Measurements from ENCODE around the gene MSI1.

DNA sequence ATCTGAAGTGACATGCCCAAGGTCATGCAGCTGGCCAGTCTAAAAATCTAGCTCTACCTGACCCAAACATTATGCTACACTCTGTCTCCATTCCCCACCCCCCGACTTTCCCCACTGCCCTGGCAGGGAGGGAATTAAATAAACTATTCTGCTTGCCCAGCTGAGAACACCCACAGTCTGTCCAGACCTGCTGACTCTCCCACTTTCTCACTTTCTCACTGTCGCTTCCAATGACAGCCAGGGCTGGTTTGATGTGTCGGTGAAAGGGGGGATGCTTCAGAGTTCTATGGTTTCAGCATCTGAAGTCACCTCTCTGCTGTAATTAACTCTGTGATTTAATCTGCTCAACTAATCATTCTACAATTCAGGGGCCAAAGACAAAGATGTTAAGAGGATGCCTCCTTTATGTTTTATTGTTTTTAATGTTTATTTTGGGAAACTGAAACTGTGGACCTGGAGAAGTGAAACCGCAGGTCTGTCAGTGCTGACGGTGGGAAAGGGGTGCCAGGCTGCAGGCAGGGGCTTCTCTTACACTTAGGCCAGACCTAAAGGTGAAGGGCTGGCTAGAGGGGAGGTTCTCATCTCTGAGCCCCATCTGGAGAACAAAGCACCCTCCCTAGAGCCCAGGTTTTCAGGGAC is 8.1 kb upstream of the MSI1 start:
- TF ChIP-seq, protein P1, sequence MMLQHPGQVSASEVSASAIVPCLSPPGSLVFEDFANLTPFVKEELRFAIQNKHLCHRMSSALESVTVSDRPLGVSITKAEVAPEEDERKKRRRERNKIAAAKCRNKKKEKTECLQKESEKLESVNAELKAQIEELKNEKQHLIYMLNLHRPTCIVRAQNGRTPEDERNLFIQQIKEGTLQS (IDR thresholded peaks at IDR 0.05; ENCODE audit: borderline replicate concordance, extremely low read depth, low read depth, low read length) = no peak
- no peak for TF ChIP-seq HCFC1 (IDR thresholded peaks at IDR 0.05; ENCODE audit: low read length)
- TF ChIP-seq, protein P2, sequence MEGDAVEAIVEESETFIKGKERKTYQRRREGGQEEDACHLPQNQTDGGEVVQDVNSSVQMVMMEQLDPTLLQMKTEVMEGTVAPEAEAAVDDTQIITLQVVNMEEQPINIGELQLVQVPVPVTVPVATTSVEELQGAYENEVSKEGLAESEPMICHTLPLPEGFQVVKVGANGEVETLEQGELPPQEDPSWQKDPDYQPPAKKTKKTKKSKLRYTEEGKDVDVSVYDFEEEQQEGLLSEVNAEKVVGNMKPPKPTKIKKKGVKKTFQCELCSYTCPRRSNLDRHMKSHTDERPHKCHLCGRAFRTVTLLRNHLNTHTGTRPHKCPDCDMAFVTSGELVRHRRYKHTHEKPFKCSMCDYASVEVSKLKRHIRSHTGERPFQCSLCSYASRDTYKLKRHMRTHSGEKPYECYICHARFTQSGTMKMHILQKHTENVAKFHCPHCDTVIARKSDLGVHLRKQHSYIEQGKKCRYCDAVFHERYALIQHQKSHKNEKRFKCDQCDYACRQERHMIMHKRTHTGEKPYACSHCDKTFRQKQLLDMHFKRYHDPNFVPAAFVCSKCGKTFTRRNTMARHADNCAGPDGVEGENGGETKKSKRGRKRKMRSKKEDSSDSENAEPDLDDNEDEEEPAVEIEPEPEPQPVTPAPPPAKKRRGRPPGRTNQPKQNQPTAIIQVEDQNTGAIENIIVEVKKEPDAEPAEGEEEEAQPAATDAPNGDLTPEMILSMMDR (IDR thresholded peaks at IDR 0.05 in 2 of 3, conservative IDR thresholded peaks at IDR 0.05 in 1 of 3; ENCODE audit: control insufficient read depth in 2 of 3, extremely low read depth in 1 of 3, insufficient read depth in 1 of 3, low read depth in 3 of 3, low read length in 3 of 3) = no peak
- no peak for TF ChIP-seq SIN3A (IDR thresholded peaks at IDR 0.05; ENCODE audit: low read depth, low read length)
- TF ChIP-seq, protein P3, sequence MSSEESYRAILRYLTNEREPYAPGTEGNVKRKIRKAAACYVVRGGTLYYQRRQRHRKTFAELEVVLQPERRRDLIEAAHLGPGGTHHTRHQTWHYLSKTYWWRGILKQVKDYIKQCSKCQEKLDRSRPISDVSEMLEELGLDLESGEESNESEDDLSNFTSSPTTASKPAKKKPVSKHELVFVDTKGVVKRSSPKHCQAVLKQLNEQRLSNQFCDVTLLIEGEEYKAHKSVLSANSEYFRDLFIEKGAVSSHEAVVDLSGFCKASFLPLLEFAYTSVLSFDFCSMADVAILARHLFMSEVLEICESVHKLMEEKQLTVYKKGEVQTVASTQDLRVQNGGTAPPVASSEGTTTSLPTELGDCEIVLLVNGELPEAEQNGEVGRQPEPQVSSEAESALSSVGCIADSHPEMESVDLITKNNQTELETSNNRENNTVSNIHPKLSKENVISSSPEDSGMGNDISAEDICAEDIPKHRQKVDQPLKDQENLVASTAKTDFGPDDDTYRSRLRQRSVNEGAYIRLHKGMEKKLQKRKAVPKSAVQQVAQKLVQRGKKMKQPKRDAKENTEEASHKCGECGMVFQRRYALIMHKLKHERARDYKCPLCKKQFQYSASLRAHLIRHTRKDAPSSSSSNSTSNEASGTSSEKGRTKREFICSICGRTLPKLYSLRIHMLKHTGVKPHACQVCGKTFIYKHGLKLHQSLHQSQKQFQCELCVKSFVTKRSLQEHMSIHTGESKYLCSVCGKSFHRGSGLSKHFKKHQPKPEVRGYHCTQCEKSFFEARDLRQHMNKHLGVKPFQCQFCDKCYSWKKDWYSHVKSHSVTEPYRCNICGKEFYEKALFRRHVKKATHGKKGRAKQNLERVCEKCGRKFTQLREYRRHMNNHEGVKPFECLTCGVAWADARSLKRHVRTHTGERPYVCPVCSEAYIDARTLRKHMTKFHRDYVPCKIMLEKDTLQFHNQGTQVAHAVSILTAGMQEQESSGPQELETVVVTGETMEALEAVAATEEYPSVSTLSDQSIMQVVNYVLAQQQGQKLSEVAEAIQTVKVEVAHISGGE (CRISPR knock-in tag; IDR thresholded peaks at IDR 0.05) = no peak
- no peak for TF ChIP-seq ZNF274 (IDR thresholded peaks at IDR 0.05; ENCODE audit: insufficient read depth, insufficient read length)
- no peak for TF ChIP-seq EZH2 (IDR thresholded peaks at IDR 0.05; ENCODE audit: borderline replicate concordance, control insufficient read depth, low read depth, low read length)
- no peak for TF ChIP-seq POLR2AphosphoS5 (IDR thresholded peaks at IDR 0.05; ENCODE audit: low read length)
- TF ChIP-seq, protein P4, sequence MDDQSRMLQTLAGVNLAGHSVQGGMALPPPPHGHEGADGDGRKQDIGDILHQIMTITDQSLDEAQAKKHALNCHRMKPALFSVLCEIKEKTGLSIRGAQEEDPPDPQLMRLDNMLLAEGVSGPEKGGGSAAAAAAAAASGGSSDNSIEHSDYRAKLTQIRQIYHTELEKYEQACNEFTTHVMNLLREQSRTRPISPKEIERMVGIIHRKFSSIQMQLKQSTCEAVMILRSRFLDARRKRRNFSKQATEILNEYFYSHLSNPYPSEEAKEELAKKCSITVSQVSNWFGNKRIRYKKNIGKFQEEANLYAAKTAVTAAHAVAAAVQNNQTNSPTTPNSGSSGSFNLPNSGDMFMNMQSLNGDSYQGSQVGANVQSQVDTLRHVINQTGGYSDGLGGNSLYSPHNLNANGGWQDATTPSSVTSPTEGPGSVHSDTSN (IDR thresholded peaks at IDR 0.05; ENCODE audit: insufficient replicate concordance, low read depth, low read length) = no peak
- TF ChIP-seq JUNB (IDR thresholded peaks at IDR 0.05) = no peak
- TF ChIP-seq, protein P5, sequence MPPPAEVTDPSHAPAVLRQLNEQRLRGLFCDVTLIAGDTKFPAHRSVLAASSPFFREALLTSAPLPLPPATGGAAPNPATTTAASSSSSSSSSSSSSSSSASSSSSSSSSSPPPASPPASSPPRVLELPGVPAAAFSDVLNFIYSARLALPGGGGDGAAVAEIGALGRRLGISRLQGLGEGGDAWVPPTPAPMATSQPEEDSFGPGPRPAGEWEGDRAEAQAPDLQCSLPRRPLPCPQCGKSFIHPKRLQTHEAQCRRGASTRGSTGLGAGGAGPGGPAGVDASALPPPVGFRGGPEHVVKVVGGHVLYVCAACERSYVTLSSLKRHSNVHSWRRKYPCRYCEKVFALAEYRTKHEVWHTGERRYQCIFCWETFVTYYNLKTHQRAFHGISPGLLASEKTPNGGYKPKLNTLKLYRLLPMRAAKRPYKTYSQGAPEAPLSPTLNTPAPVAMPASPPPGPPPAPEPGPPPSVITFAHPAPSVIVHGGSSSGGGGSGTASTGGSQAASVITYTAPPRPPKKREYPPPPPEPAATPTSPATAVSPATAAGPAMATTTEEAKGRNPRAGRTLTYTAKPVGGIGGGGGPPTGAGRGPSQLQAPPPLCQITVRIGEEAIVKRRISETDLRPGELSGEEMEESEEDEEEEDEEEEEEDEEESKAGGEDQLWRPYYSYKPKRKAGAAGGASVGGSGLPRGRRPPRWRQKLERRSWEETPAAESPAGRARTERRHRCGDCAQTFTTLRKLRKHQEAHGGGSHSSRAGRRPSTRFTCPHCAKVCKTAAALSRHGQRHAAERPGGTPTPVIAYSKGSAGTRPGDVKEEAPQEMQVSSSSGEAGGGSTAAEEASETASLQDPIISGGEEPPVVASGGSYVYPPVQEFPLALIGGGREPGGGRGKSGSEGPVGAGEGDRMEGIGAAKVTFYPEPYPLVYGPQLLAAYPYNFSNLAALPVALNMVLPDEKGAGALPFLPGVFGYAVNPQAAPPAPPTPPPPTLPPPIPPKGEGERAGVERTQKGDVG (CRISPR knock-in tag; IDR thresholded peaks at IDR 0.05) = no peak
- TF ChIP-seq, protein P6, sequence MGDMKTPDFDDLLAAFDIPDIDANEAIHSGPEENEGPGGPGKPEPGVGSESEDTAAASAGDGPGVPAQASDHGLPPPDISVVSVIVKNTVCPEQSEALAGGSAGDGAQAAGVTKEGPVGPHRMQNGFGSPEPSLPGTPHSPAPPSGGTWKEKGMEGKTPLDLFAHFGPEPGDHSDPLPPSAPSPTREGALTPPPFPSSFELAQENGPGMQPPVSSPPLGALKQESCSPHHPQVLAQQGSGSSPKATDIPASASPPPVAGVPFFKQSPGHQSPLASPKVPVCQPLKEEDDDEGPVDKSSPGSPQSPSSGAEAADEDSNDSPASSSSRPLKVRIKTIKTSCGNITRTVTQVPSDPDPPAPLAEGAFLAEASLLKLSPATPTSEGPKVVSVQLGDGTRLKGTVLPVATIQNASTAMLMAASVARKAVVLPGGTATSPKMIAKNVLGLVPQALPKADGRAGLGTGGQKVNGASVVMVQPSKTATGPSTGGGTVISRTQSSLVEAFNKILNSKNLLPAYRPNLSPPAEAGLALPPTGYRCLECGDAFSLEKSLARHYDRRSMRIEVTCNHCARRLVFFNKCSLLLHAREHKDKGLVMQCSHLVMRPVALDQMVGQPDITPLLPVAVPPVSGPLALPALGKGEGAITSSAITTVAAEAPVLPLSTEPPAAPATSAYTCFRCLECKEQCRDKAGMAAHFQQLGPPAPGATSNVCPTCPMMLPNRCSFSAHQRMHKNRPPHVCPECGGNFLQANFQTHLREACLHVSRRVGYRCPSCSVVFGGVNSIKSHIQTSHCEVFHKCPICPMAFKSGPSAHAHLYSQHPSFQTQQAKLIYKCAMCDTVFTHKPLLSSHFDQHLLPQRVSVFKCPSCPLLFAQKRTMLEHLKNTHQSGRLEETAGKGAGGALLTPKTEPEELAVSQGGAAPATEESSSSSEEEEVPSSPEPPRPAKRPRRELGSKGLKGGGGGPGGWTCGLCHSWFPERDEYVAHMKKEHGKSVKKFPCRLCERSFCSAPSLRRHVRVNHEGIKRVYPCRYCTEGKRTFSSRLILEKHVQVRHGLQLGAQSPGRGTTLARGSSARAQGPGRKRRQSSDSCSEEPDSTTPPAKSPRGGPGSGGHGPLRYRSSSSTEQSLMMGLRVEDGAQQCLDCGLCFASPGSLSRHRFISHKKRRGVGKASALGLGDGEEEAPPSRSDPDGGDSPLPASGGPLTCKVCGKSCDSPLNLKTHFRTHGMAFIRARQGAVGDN (IDR thresholded peaks at IDR 0.05) = no peak
- no peak for TF ChIP-seq BMI1 (IDR thresholded peaks at IDR 0.05; ENCODE audit: borderline replicate concordance)
- TF ChIP-seq, protein P7, sequence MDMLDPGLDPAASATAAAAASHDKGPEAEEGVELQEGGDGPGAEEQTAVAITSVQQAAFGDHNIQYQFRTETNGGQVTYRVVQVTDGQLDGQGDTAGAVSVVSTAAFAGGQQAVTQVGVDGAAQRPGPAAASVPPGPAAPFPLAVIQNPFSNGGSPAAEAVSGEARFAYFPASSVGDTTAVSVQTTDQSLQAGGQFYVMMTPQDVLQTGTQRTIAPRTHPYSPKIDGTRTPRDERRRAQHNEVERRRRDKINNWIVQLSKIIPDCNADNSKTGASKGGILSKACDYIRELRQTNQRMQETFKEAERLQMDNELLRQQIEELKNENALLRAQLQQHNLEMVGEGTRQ (IDR thresholded peaks at IDR 0.05; ENCODE audit: borderline replicate concordance, low read depth, low read length) = no peak

All from GM12878 (cell line).